Testis (tissue), 3 donors: ENCODE data around the gene HLA-DRB1. TPM values are rescaled to one million over a fixed set of nuclear protein-coding genes. Genes with fewer than 3 reads are reported as not detected.
"Not testable (repeated sequence)": the region's sequence is repeated elsewhere in the genome, so short reads cannot be mapped to it uniquely, and the experiment has no call there.

Experiments
- DNase-seq: peaks from one replicate; pipeline ENCODE4 v3.0.0-alpha.2; 2019
- H3K27ac ChIP-seq, 2 donors: fragments of 200-600 bp; sonication (generic); one replicate each; pipeline ENCODE4 v1.5.1; 2019
- H3K27me3 ChIP-seq: fragments of 200-600 bp; sonication (generic); one replicate; pipeline ENCODE4 v1.5.1; 2019
- H3K36me3 ChIP-seq: fragments of 200-600 bp; sonication (generic); one replicate; pipeline ENCODE4 v1.5.1; 2017; ENCODE audit warnings: low read depth; ENCODE audit errors: missing control alignments
- H3K4me1 ChIP-seq: fragments of 200-600 bp; sonication (generic); one replicate; pipeline ENCODE4 v1.5.1; 2019
- H3K4me3 ChIP-seq, 2 donors: fragments of 200-600 bp; sonication (generic); one replicate each; pipeline ENCODE4 v1.5.1; 2017 to 2019
- H3K9me3 ChIP-seq: fragments of 200-600 bp; sonication (generic); one replicate; pipeline ENCODE4 v1.5.1; 2017
- CTCF ChIP-seq, 3 experiments: fragments of 450-650 bp in 2 of 3; fragments of 200-600 bp in 1 of 3; sonication (generic) in 1 of 3; IDR thresholded peaks; one replicate each; pipeline ENCODE4 v1.5.1; 2016 to 2019; ENCODE audit warnings: antibody characterized with exemption in 3 of 3, mild to moderate bottlenecking in 2 of 3, moderate library complexity in 1 of 3
- POLR2A ChIP-seq: fragments of 450-650 bp; IDR thresholded peaks from one replicate; pipeline ENCODE4 v1.6.1; 2017; ENCODE audit warnings: antibody characterized with exemption, mild to moderate bottlenecking, moderate library complexity
- WGBS, 2 donors: methylation state at CpG; one replicate each; pipeline ENCODE4 v1.1.5; 2018; 5-methylcytosine and 5-hydroxymethylcytosine counted together
- intact Hi-C: fragments of 100-400 bp; cut with DNase I; formaldehyde crosslinking; loops from one replicate; pipeline ENCODE4 v1.15.1; 2023; ENCODE audit warnings: low total_unique reads
- polyA plus RNA-seq: library from polyadenylated mRNA; stranded (reverse); fragments of 350-450 nt; fragmentation: Illumina TruSeq; extraction: RNeasy Lipid Tissue Mini Kit (QIAGEN cat#74804); gene quantifications from one replicate; pipeline ENCODE4 v1.2.3, GENCODE V29; 2014; ENCODE audit warnings: low read depth, low replicate concordance; ENCODE audit not compliant: insufficient read depth
- total RNA-seq, 2 donors: library from RNA; depleted of rRNA; stranded (reverse); fragments of >200 nt; gene quantifications; one replicate each; pipeline ENCODE4 v1.2.3, GENCODE V29; 2016

Gene HLA-DRB1
- total and polyA plus RNA-seq, 3 donors from 2014 or later = 9.5 to 135 (median 12.0) TPM

GRCh38 chr6:32580593-32580992 is 9.1 kb downstream of the HLA-DRB1 start:
- Histone ChIP-seq H3K9me3 (no peaks in the 10 kb centered on the region), H3K4me1 (no peaks in the 10 kb centered on the region), H3K4me3 (no peak overlapping the region), H3K36me3 (no peaks in the 10 kb centered on the region), H3K27ac (no peak overlapping the region), H3K27me3 (no peaks in the 10 kb centered on the region)
- no peak for TF ChIP-seq POLR2A
- no peak for TF ChIP-seq CTCF (IDR thresholded peaks at IDR 0.05)
- WGBS, 2 donors = 64 to 77% methylated on average over 4 of the region's 4 CpGs
- no peak for DNase-seq
- intact Hi-C loops = no loop called here

GRCh38 chr6:32578962-32579361 is 10.7 kb downstream of the HLA-DRB1 start:
- WGBS, 2 donors = 0% methylated on average over 3 of the region's 3 CpGs
- intact Hi-C loops = no loop called here
- no peak overlapping the region for H3K27ac ChIP-seq

GRCh38 chr6:32577493-32577892 is 12.2 kb downstream of the HLA-DRB1 start:
- H3K36me3 ChIP-seq, DNase-seq, H3K4me1 ChIP-seq, H3K27ac ChIP-seq, H3K27me3 ChIP-seq, intact Hi-C loops, H3K4me3 ChIP-seq, H3K9me3 ChIP-seq: not testable (repeated sequence)
- WGBS, 2 donors = 16 to 21% methylated on average over 5 of the region's 5 CpGs

More at GRCh38 chr6:32578962-32579361, 10.7 kb downstream of the HLA-DRB1 start:
- Histone ChIP-seq H3K36me3 (no peaks in the 10 kb centered on the region), H3K27me3 (no peaks in the 10 kb centered on the region), H3K4me1 (no peaks in the 10 kb centered on the region), H3K9me3 (no peaks in the 10 kb centered on the region), H3K4me3 (no peak overlapping the region)
- DNase-seq = no peak
- TF ChIP-seq CTCF (IDR thresholded peaks at IDR 0.05) (no peak), POLR2A (no peak)

GRCh38 chr6:32576250-32576649 is 13.4 kb downstream of the HLA-DRB1 start:
- 81 to 87% methylated on average over 1 of the region's 1 CpG for WGBS, 2 donors

GRCh38 chr6:32570363-32570905 is 19.2 kb downstream of the HLA-DRB1 start:
- H3K27ac ChIP-seq = no peak overlapping the region
- intact Hi-C loops = loop anchor here (5.0 kb wide), 1 partner anchor 43 kb away; no protein-coding TSS in a partner anchor
- H3K27me3 ChIP-seq = no peaks in the 10 kb centered on the region
- no peaks in the 10 kb centered on the region for H3K4me1 ChIP-seq
- no peak overlapping the region for H3K4me3 ChIP-seq
- WGBS, 2 donors = 32 to 38% methylated on average over 2 to 4 of the region's 4 CpGs
- H3K9me3 ChIP-seq = no peaks in the 10 kb centered on the region
- H3K36me3 ChIP-seq = no peaks in the 10 kb centered on the region
- no peak for DNase-seq
- TF ChIP-seq CTCF (IDR thresholded peaks at IDR 0.05) (no peak), POLR2A (no peak)

More at GRCh38 chr6:32576250-32576649, 13.4 kb downstream of the HLA-DRB1 start:
- H3K27me3 ChIP-seq = no peaks in the 10 kb centered on the region
- no peak for DNase-seq
- H3K27ac ChIP-seq = no peak overlapping the region
- H3K9me3 ChIP-seq = no peaks in the 10 kb centered on the region
- TF ChIP-seq POLR2A = no peak
- no peak for TF ChIP-seq CTCF (IDR thresholded peaks at IDR 0.05)
- H3K4me1 ChIP-seq = no peaks in the 10 kb centered on the region
- no peaks in the 10 kb centered on the region for H3K36me3 ChIP-seq
- no peak overlapping the region for H3K4me3 ChIP-seq
- intact Hi-C loops = no loop called here
